ENCODE data around the gene ERG. TPM values are rescaled to one million over a fixed set of nuclear protein-coding genes. Genes with fewer than 3 reads are reported as not detected.

ERG gene
- total RNA-seq, 1 experiment from 2014 or later, result 0.11 TPM

GRCh38 chr21:38416791-38417190 lies 81.5 kb downstream of the ERG start:
- Histone ChIP-seq H3K9me3 (ENCODE audit: control insufficient read depth, low read depth, low read length) (no peaks in the 10 kb centered on the region), H3K4me2 (ENCODE audit: insufficient read depth, insufficient read length, low read length) (no peak overlapping the region), H3K27ac (ENCODE audit: insufficient read length, low read depth, low read length) (no peak overlapping the region), H2BK20ac (ENCODE audit: low read depth, low read length, poor library complexity, severe bottlenecking) (no peak overlapping the region), H3K18ac (ENCODE audit: insufficient read length, low read depth, low read length) (no peak overlapping the region), H3K14ac (ENCODE audit: insufficient read depth, low read length) (no peak overlapping the region), H3K56ac (ENCODE audit: insufficient read length, low read depth, low read length) (no peak overlapping the region), H3K79me1 (ENCODE audit: insufficient read depth, low read depth, low read length, poor library complexity, severe bottlenecking) (no peaks in the 10 kb centered on the region), H3K23me2 (ENCODE audit: insufficient read length, low read depth, low read length, poor library complexity, severe bottlenecking) (no peaks in the 10 kb centered on the region), H2BK5ac (ENCODE audit: insufficient read length, low read length) (no peak overlapping the region), H2AFZ (ENCODE audit: low read length) (no peak overlapping the region), H3K4ac (ENCODE audit: low read depth, low read length) (no peak overlapping the region), H3K9ac (ENCODE audit: extremely low read depth, insufficient read length, low read length) (no peak overlapping the region), H2BK12ac (ENCODE audit: insufficient read length, low read depth, low read length) (no peak overlapping the region), H4K5ac (ENCODE audit: insufficient read length, low read depth, low read length) (no peak overlapping the region), H4K20me1 (ENCODE audit: control insufficient read depth, insufficient read depth, insufficient read length) (no peaks in the 10 kb centered on the region), H3K4me1 (ENCODE audit: insufficient read depth, low read length) (peaks cover 3% of the 10 kb centered on the region; the same call in 1 of the 2 replicates), H3T11ph (ENCODE audit: low read length) (no peak overlapping the region), H4K8ac (replicated peaks; ENCODE audit: insufficient read length, low read depth, low read length) (no peak overlapping the region), H4K91ac (ENCODE audit: insufficient read length, low read depth, low read length) (no peak overlapping the region), H2BK120ac (ENCODE audit: low read depth, low read length, poor library complexity, severe bottlenecking) (no peak overlapping the region), H2BK15ac (ENCODE audit: low read depth, low read length) (no peak overlapping the region), H3K23ac (ENCODE audit: insufficient read length, low read depth, low read length) (no peak overlapping the region), H3K27me3 (ENCODE audit: insufficient read depth, low read length) (no peaks in the 10 kb centered on the region), H3K79me2 (ENCODE audit: insufficient read depth, low read length) (no peaks in the 10 kb centered on the region), H2AK5ac (ENCODE audit: insufficient read length, low read length) (no peak overlapping the region)
- Mint-ChIP-seq H3K4me3 (no peak overlapping the region), H3K4me1 (peaks cover 12 to 18% of the 10 kb centered on the region in 2 experiments), H3K27me3 (ENCODE audit: low read depth) (peaks cover 2% of the 10 kb centered on the region; the same call in 1 of the 2 replicates), H3K27ac (no peak overlapping the region), H3K36me3 (ENCODE audit: insufficient read depth in 1 of 3, low read depth in 3 of 3) (no peaks in the 10 kb centered on the region), H3K9me3 (peaks cover 0 to 5% of the 10 kb centered on the region in 2 experiments; a peak in 1 of 5 replicates)
- DNase-seq, result no peak
- no peak for TF ChIP-seq CTCF (conservative IDR thresholded peaks at IDR 0.05)
- no CpG with 5 or more reads among the region's 10 CpGs for WGBS (ENCODE audit: extremely low coverage, insufficient read length, low lambda C conversion rate)

Measured in H9 (cell line).